GM21576 (cell line): ENCODE results near the gene MCTP2.

Source experiments
- ATAC-seq: cut with Tn5 transposase; IDR thresholded peaks from one replicate; pipeline ENCODE4 v1.9.1; 2021; ENCODE audit warnings: mild to moderate bottlenecking, moderate library complexity; ENCODE audit not compliant: unreplicated experiment

Gene MCTP2

GRCh38 chr15:94387442-94387841 is 156.1 kb downstream of the MCTP2 start:
- ATAC-seq = no peak

DNA sequence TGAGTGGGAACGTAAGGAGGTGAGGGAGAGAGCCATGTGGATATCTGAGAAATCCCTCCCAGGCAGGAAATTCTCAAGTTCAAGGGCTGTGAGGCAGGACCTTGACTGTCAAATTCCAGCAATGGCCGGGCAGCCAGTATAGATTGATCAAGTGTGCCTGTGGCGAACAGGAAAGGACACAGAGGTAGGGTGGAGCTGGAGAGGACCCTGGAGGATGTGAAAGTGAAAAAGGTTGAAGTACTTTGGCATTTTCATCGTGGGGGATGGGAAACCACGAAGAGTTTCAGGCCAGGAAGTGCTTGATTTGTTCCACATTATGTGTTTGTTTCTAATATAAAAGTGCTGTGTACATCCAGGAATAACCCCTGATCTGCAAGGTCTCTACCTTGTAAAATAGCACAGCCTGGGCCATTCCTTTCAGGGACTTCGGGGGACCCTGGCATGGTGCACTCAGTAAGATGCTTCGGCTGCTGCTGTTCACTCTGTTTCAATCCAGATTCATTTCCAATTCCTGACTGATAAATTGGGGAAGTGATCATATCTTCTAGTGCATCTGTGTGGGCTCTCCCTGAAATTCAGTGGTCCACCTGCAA is 156.6 kb downstream of the MCTP2 start:
- ATAC-seq = no peak

DNA sequence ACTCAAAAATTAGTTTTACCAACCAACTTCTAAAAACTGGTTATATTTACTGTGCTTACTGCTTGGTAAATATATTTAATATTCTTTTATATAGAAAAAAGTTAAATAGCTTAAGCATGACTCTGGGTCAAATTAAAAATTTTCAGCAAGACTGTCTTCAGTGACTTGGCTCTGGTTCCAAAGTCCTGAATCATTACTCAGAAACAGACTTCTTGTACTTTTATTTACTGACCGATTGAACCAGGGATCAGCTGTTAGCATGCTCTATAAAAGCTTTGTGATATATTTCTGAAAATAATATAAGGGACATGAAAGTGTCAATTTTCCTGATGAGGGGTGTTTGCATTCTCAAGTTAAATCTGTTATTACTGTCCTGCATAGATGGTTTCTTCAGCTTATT is 164.3 kb downstream of the MCTP2 start:
- ATAC-seq = no peak

DNA sequence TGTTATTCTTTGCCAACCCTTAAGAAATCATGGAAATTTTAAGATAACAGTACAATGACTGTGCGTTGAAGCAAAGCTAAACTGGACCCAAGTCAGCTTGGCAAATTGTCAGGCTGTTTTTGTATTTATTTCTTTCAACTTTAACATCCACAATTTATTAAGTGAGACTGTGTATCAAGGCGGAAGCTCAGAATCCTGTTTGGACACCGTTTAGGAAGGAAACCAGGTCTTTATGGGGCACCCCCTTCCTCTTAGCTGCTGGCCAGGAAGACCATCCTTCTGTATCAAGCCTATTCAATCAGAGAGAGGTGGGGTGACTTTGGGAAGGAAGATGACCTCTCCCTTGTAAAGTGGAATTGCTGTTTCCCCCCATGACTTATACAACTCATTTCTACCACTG is 166.0 kb downstream of the MCTP2 start:
- no peak for ATAC-seq

- no peak for ATAC-seq
Measured at GRCh38 chr15:94398001-94398400, 166.6 kb downstream of the MCTP2 start.

- ATAC-seq = no peak
Measured at GRCh38 chr15:94400526-94401298, 169.4 kb downstream of the MCTP2 start.

GRCh38 chr15:94403331-94403730 is 172.0 kb downstream of the MCTP2 start:
- ATAC-seq = no peak

GRCh38 chr15:94404733-94405283 is 173.4 kb downstream of the MCTP2 start:
- ATAC-seq = no peak

GRCh38 chr15:94411285-94411684 is 179.9 kb downstream of the MCTP2 start:
- ATAC-seq = no peak

- no peak for ATAC-seq
Measured at GRCh38 chr15:94411846-94412245, 180.5 kb downstream of the MCTP2 start.

DNA sequence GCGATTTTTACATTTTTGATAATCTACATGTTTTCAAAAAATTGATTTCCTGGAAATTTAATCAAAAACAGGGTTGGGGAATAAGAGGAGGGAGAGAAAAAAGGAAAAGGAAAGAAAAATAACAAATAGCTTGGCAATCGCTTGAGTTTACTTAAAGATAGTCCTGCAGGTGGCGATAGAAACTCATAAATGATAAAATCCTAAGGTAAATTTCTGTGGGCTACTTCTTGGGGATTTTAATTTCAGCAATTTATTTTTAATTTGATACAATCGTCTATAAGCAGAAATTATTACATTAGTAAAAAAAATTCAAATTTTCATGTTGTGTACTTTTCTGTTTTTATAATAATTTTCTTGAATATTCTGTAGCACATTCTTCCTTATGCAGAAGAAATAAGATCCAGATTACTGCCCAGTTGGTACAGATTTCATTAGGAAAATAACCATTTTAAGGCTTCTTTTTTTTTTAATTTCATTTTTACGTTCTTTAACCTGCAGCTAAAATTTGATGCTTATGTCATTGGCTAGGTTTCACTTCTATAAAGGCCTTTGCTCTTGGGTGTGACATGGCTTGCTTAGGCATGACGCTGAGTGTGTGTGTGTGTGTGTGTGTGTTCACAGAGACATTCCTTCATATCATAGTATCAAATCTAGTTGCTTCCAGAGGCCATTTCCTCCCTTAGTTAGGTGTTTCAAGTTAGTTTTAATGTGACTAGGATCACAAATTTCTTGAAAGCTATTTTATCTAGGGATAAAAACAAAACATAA is 181.8 kb downstream of the MCTP2 start:
- peak; percentile 69 for ATAC-seq

DNA sequence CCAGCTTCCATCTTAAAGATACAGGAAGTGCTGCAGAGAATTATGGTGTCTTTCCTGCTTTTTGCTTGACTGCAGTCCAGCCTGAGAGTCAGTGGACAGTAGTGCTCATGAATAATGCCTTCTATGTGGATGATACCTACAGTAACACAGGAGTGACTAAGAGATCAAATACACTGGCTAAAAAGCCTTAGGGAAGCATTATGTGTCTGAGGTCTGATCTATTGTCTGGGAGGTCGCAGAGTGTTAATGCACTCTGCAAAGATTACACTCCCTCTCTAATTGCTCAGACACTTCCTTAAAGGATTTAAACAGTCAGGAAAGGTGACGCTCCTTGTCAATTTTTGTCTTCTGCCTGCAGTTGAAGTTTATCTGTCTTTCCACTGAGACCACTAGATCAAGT is 183.6 kb downstream of the MCTP2 start:
- ATAC-seq = no peak

DNA sequence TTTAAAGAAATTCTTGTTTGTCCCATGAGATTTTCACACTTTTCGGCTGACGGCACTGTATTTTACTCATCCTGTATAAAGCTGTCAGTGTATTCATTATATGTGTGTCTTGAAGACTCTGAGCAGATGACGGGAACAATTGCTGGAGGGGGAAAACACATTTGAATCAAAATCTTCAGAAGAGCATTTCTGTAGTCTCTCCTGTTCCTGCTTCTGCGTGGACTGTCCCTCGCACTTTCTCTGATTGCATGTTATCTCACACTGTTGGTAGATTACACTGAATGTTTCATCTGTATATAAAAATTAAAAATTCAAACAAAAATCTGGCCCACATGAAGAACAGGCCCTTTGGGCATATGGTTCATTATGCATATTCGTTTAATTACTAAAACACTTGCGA is 184.9 kb downstream of the MCTP2 start:
- no peak for ATAC-seq

GRCh38 chr15:94416820-94417219 is 185.5 kb downstream of the MCTP2 start:
- no peak for ATAC-seq

DNA sequence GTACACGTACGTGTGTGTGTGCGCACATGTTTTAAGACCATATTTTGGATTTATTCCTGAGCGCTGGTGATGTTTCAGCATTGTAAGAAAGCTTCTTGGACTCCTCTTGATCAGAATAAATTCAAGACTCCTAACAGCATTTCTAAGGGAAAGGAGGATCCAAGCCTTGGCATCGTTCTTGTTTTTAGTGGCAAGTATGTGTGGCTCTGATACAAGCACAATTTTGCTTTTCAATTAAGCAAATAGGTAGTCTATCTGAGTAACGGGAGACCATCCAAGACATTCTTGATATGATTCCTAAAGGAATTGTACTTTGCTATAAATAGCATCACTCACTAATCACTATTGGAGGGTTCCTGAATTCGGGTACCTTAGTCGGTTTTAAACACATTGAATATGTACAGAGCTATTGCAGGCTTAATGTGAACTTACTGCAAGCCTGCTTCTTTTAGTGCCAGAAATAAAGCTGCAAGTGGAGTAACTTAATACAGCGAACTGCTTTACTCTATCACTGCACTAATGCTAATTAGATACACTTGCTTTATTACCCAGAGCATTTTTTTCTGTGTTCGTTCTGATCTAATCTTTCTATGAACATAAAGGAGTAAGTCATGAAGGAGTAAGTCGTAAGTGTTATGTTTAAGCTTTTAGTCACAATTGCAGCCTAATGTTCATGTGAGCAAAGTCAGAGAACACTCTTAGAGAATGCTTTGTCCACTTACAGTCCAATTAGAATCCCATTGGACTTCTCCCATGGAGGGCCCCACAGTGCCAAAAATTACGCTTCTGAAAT is 186.3 kb downstream of the MCTP2 start:
- no peak for ATAC-seq

DNA sequence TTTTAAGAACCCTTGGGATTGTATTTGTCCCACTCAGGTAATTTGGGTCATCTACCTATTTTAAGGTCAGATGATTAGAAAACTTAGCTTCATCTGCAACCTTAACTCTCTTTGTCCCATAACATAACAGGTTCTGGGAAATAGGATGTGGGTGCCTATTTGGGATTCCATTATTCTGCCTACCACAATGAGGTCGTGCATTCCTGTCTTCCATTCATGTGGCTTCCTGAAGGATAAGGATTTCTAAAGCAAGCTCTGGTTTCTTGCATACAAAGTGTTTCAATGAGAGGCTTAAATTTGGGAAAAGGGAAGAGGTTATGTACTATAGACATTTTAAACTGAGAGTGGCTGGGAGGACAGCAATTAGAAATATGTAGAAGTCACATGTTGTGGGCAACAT is 190.3 kb downstream of the MCTP2 start:
- ATAC-seq = no peak

DNA sequence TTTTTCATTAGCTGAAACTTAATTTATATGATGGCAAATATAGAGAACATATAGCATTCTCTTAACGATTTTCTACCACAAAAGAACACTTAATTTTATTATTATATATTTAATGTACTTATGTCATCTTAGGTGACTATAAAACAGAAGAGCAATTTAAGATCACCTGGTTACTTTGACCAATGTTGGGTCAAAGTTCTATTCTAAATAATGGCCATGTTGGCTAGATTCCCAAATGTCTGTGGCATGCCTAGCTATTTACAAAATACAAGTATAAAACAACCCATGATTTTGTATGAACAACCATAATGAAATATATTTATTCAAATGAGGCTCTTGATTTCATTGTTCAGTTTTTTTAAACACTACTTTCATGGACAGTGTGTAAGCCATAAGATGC is 200.9 kb downstream of the MCTP2 start:
- ATAC-seq = no peak

GRCh38 chr15:94439158-94439557 is 207.8 kb downstream of the MCTP2 start:
- no peak for ATAC-seq

GRCh38 chr15:94441760-94442159 is 210.4 kb downstream of the MCTP2 start:
- no peak for ATAC-seq

DNA sequence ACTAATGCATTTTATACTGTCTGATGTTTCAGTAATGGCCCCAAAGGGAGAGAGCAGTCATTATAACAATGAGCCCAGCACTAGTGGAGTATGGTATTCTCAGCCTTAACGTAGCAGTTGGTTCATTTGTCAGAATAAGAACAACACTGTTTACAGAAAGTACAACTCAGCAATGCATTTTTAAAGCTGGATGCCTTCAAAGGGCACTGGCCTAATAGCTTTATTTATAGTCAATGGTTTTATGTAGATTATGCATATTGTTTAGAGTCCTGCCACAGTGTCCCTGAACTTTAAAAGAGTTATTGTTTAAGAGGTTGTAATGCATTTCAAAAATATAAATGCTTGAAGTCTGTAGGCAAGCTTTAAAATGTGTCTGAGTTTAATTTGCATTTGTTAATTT is 211.1 kb downstream of the MCTP2 start:
- ATAC-seq = no peak

DNA sequence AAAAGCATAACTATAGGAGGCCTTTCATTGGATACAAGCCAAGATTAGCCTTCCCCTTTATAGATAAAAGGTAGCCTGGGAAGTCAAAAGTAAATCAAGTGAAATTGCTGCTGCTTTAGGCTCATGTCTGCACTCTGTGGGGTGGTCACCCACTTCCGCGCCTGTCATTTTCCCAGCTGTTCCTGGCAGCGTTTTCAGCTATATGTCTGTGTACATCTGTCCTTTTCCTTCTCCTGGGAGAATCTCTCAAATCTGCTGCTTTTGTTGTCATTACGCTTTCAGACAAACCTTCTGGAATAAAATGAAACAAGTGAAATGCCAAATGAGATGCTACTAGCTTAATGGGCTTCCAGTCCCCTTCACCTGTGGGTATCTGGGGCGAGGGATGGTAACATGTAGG is 211.8 kb downstream of the MCTP2 start:
- no peak for ATAC-seq
